K562 treated with DMSO at 1 percent for 4 hours (cell line): Measurements from ENCODE around the gene ZNF221. TPM values are rescaled to one million over a fixed set of nuclear protein-coding genes. Genes with fewer than 3 reads are reported as not detected.

Experiments used
- total RNA-seq: library from RNA; unstranded; fragments of 300-600 nt; gene quantifications from 2 replicates; pipeline ENCODE4 v1.2.3, GENCODE V29; 2022; ENCODE audit not compliant: insufficient read depth

Gene ZNF221
- 0.51 TPM in 1 of 2 replicates, not detected in the other for total RNA-seq

GRCh38 chr19:43950834-43951645 is at the start of gene ZNF221:
ZNF221 (plus strand) TSS chr19:43951228; CDS start chr19:43962727, 11,499 bp downstream.

GRCh38 chr19:43934985-43935708 is 15.9 kb upstream of the ZNF221 start, which contains the start of gene ZNF45:
ZNF45 (minus strand) TSS chr19:43935282; CDS start chr19:43922185, 13,097 bp downstream.

GRCh38 chr19:43983912-43984686 is 33.1 kb downstream of the ZNF221 start, which contains the start of gene ZNF155:
ZNF155 (plus strand) TSS chr19:43984188; CDS start chr19:43988544, 4,356 bp downstream.

GRCh38 chr19:44002566-44003460 is 51.8 kb downstream of the ZNF221 start, which contains the start of gene ZNF230:
ZNF230 (plus strand) TSS chr19:44002957; CDS start chr19:44007079, 4,122 bp downstream.

Other genes with a start within 250 kb of the ZNF221 start
- not detected in 2 replicates for gene IRGC, start 235.2 kb upstream of the ZNF221 start, total RNA-seq
- 22.3 and 34.0 TPM in 2 replicates for gene SMG9, start 196.3 kb upstream of the ZNF221 start, total RNA-seq
- 7.7 and 16.2 TPM in 2 replicates for gene KCNN4, start 170.3 kb upstream of the ZNF221 start, total RNA-seq
- gene LYPD5, start 148.8 kb upstream of the ZNF221 start, total RNA-seq: not detected in 2 replicates
- 4.4 and 9.7 TPM in 2 replicates for gene ZNF283, start 123.9 kb upstream of the ZNF221 start, total RNA-seq
- gene ZNF404, start 67.3 kb upstream of the ZNF221 start, total RNA-seq: 0.73 and 1.1 TPM in 2 replicates
- 4.4 and 4.9 TPM in 2 replicates for gene ZNF45, start 15.9 kb upstream of the ZNF221 start, total RNA-seq
- 1.1 and 7.3 TPM in 2 replicates for gene ZNF155, start 33.0 kb downstream of the ZNF221 start, total RNA-seq
- gene ZNF230, start 51.7 kb downstream of the ZNF221 start, total RNA-seq: 1.2 and 1.8 TPM in 2 replicates
- gene ZNF222, start 74.2 kb downstream of the ZNF221 start, total RNA-seq: 3.5 and 5.5 TPM in 2 replicates
- 2.8 and 4.3 TPM in 2 replicates for gene ZNF223, start 100.8 kb downstream of the ZNF221 start, total RNA-seq
- 0.38 TPM in 1 of 2 replicates, not detected in the other for gene ZNF284, start 120.9 kb downstream of the ZNF221 start, total RNA-seq
- 2.6 and 7.1 TPM in 2 replicates for gene ZNF224, start 143.1 kb downstream of the ZNF221 start, total RNA-seq
- gene ZNF225, start 162.2 kb downstream of the ZNF221 start, total RNA-seq: 1.5 and 2.4 TPM in 2 replicates
- gene ZNF234, start 190.3 kb downstream of the ZNF221 start, total RNA-seq: 0.73 and 1.3 TPM in 2 replicates
- gene ZNF226, start 213.9 kb downstream of the ZNF221 start, total RNA-seq: 4.5 and 11.6 TPM in 2 replicates